HCEC 1CT (cell line): Measurements from ENCODE around the gene GRP.

Experiments
- DNase-seq: peaks from one replicate; pipeline ENCODE4 v3.0.0-alpha.2; 2017

The GRP gene

DNA sequence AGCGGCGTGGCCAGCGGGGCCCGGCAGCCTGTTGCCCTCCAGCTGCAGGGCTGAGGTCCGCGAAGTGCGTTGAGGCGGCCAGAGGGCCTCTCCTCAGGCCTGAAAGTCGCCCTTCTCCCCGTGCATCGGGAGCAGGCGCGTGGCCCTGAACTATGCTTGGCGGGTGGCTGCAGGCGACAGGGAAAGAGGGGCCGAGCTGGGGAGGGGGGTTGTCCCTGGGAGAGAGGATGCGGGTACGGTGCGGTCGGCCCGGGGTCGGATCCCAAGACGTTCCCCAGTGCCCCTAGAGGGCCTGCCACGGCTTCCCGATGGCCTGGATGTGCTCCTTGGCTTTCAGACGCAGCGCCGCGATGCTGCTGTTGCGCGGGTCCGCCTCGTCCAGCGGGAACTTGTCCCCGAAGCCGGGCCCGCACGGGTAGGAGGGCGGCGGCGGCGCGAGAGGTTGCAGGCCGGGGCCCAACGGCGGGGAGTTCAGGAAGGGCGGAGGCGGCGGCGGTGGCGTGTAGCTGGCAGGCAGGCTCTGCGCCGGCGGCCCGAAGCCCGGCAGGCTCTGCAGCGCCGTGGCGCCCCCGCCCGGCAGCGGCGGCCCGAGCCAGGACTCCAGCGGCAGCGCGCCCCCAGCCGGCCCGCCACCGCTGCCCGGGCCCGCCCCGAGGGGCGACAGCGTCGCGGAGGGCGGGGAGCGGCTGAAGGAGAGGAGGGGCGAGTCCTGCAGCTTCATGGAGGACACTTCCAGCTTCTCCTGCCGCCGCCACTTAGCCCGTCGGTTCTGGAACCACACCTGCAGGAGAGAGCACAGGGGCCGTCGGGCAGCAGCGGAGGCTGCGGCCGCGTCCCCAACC, 49.0 kb downstream of the GRP start:
- no peak for DNase-seq

GRCh38 chr18:59269563-59270119, 49.7 kb downstream of the GRP start:
- no peak for DNase-seq

- DNase-seq: no peak
These were observed 50.8 kb downstream of the GRP start for GRCh38 chr18:59270689-59271257.

GRCh38 chr18:59271606-59272220, 51.8 kb downstream of the GRP start:
- no peak for DNase-seq

GRCh38 chr18:59272221-59272888, 52.4 kb downstream of the GRP start:
- DNase-seq: no peak

DNA sequence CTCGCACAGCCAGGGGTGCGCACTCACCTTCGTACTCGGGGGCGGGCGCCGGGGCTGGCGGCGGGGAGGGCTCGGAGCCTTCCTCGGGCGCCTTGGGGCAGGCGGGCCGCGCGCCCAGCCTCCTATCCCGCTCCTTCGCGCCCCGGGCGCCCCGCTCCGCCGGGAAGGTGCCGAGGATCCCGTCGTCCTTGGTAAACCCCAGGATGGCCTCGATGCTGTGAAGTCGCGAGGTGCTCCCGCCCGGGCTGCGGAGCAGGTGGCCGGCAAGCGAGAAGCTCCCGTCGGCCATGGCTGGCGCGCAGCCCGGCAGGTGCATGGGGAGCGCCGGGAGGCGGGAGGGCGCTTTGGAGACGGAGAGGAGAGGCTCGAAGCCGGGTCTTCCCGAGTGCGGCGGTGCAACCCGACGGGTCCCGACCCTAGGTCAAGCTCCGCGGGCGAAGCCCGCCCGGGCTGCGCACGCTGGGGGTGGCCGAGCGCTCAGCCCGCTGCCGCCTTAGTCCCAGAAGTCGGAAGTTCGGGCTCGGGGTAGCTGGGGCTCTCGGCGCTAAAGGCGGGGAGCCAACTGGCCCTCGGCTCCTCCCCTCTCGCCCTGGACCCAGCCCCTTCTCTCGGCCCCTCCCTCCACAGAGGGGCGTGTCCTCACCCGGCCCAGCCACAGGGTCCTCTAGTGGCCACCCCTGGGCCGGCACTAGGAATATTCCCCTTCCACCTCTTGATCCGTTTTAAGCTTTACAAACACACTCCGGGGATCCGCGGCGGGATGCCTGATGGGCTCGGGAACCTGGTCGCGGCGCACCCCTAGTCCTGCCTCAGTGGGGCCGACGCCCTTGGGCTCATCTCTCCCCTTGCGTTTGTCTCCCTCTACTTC, 53.2 kb downstream of the GRP start, which contains the start of gene RAX:
RAX (minus strand) TSS at position 564 of the 868 bp plus-strand sequence; CDS start at position 316, 248 bp downstream.
- DNase-seq: no peak

DNA sequence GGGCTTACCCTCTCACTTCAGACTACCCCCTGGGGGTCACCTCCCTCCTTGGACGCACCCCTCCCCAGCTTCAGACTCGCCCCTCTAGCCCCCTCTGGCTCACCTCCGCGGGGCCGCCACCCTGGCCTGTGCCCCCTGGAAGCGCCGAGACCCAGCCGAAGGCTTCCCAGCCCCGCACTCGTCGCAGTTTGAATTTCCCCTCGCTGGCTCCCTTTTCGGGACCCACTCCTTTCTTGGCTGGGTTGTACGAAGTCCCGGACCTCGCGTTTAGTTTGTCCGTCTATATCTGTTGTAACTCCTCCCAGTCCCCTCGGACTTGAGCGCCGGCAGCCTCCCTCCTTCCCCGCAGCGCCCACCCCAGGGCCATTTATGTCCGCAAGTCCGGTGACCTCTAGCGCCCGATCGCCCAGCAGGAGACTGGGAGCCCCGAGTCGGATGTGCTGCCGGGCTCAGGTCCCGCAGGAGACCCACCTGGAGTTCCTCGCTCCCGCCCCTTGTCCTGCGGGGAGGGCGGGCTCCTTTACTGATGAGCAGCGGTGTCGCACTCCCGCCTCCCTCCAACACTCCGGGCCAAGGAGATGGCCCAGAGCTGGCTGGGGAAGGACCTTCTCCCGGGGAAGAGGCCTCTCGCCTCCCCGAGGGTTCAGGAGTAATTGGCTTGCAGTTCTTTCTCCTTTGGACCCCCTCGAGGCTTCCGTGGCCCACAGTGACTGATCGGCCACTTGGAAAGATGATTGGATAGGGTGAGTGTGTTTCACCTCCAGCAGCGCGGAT, 54.0 kb downstream of the GRP start:
- no peak for DNase-seq

GRCh38 chr18:59274533-59274928, 54.6 kb downstream of the GRP start:
- no peak for DNase-seq

DNA sequence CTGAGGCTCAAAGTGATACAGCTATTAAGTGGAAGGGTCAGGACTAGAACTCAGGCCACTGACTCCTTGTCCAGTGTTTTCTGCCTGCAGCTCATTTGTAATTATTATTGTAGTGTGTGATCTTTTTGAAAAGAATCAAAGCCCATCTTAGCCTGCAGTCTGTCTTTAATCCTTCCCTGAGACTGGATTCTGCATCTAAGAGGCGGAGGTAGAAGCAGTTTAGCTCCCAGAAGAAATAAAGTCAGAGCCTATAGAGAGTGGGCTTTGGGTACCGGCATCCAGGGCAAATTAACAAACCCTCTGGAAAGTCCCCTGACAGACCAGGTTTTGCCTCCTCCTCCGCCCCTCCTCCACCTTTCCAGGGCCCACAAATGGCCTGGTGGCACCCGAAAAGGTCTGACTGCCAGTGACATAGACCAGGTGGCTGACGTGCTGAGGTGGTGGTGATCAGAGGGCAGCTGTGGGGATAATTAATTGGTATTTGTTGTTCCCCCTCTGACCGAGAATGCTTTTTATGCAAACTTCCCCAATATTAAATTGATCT, 55.5 kb downstream of the GRP start:
- no peak for DNase-seq

DNA sequence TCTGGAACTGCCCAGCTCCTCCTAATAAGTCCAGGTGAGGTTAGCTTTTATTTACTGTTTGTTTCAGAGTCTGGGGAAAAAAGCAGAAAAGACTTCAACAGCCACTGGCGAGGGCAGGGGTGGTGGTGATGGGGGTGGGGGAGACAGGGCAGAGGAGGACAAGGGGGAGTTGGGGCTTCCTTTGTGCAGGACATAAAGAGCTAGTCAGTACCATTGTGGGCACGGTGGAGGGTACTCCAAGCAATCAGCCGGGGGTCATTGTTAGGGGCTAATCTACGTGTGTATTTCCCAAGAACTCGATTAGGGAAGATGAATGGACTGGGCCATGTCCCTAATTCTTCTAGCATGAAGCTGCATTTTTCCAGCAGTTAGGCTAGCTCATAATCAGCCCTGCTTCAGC, 56.1 kb downstream of the GRP start:
- DNase-seq: no peak

GRCh38 chr18:59278793-59279192, 58.8 kb downstream of the GRP start:
- DNase-seq: no peak

- no peak for DNase-seq
These were observed 59.2 kb downstream of the GRP start for GRCh38 chr18:59279193-59279592.

DNA sequence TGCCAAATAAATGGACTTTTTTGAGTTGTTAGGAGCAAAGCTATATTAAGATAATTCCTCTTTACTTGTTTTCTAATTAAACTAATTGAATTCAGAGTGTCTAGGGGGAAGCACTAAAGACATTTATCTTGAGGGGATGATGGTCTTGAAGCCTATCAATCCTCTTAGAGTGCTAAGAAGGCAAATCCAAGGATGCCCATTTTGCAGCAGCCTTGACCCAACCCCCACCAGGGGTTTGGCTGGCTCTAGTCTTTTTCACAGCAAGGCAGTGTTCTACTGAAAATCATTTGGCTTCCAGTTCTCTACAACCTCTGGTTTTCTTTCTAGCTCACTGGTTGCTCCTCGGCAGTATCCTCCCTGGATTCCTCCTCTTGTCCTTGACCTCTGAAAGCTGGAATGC, 59.8 kb downstream of the GRP start:
- DNase-seq: no peak
